Thymus (tissue), 11 donors: ENCODE measurements around the gene ABCC4. TPM values are rescaled to one million over a fixed set of nuclear protein-coding genes. Genes with fewer than 3 reads are reported as not detected.

Source experiments
- DNase-seq, 9 donors: peaks; one replicate each; pipeline ENCODE4 v3.0.0-alpha.2; 2013; ENCODE audit warnings: low spot score in 9 of 9, low read depth in 6 of 9, missing footprints in 1 of 9
- H3K27ac ChIP-seq, 2 donors: one replicate each; pipeline ENCODE4 v1.5.1; 2013; ENCODE audit warnings: control low read depth in 1 of 2, low read depth in 1 of 2, low read length in 1 of 2, mild to moderate bottlenecking in 1 of 2, moderate library complexity in 1 of 2
- H3K27me3 ChIP-seq, 2 donors: one replicate each; pipeline ENCODE4 v1.5.1; 2013; ENCODE audit warnings: low read length in 1 of 2; ENCODE audit not compliant: control insufficient read depth in 2 of 2, insufficient read depth in 1 of 2
- H3K36me3 ChIP-seq, 2 donors: one replicate each; pipeline ENCODE4 v1.5.1; 2013; ENCODE audit warnings: low read length in 1 of 2, mild to moderate bottlenecking in 1 of 2, moderate library complexity in 1 of 2; ENCODE audit not compliant: control insufficient read depth in 2 of 2, insufficient read depth in 2 of 2
- H3K4me1 ChIP-seq, 2 donors: one replicate each; pipeline ENCODE4 v1.5.1; 2013; ENCODE audit warnings: low read length in 2 of 2; ENCODE audit not compliant: control insufficient read depth in 2 of 2, insufficient read depth in 2 of 2
- H3K4me3 ChIP-seq, 2 donors: one replicate each; pipeline ENCODE4 v1.5.1; 2013; ENCODE audit warnings: low read length in 2 of 2, control low read depth in 1 of 2, mild to moderate bottlenecking in 1 of 2
- H3K9me3 ChIP-seq, 2 donors: one replicate each; pipeline ENCODE4 v1.5.1; 2013; ENCODE audit warnings: low read length in 1 of 2, mild to moderate bottlenecking in 1 of 2; ENCODE audit not compliant: control insufficient read depth in 2 of 2, insufficient read depth in 1 of 2
- WGBS: extraction: QIAGEN DNeasy Blood & Tissue Kit; methylation state at CpG from one replicate; pipeline ENCODE4 v1.1.7; 2013; 5-methylcytosine and 5-hydroxymethylcytosine counted together
- polyA plus RNA-seq: library from polyadenylated mRNA; stranded (reverse); fragments of 200-250 nt; gene quantifications from one replicate; pipeline ENCODE4 v1.2.3, GENCODE V29; 2013
- total RNA-seq: library from RNA; stranded (reverse); fragments of 120-200 nt; gene quantifications from one replicate; pipeline ENCODE4 v1.2.4, GENCODE V29; 2013
- donor health status: healthy.

The ABCC4 gene
- total and polyA plus RNA-seq, 2 donors, result 2.6 to 10.3 TPM

- no peak for DNase-seq
- Histone ChIP-seq H3K4me3 (no peak overlapping the region), H3K27ac (no peak overlapping the region), H3K27me3 (no peaks in the 10 kb centered on the region), H3K36me3 (peaks cover 0 to 3% of the 10 kb centered on the region in 2 donors), H3K9me3 (no peaks in the 10 kb centered on the region), H3K4me1 (no peaks in the 10 kb centered on the region)
- WGBS, result 79% methylated on average over 3 of the region's 3 CpGs
Measured at GRCh38 chr13:95137096-95137495, 164.2 kb downstream of the ABCC4 start.

GRCh38 chr13:95136638-95137037 lies 164.6 kb downstream of the ABCC4 start:
- DNase-seq, result no peak
- Histone ChIP-seq H3K9me3 (no peaks in the 10 kb centered on the region), H3K27me3 (no peaks in the 10 kb centered on the region), H3K4me3 (no peak overlapping the region), H3K4me1 (no peaks in the 10 kb centered on the region), H3K27ac (no peak overlapping the region), H3K36me3 (peaks cover 0 to 3% of the 10 kb centered on the region in 2 donors)
- WGBS, result 97% methylated on average over 9 of the region's 9 CpGs

GRCh38 chr13:95133498-95133897 lies 167.8 kb downstream of the ABCC4 start:
- Histone ChIP-seq H3K9me3 (no peaks in the 10 kb centered on the region), H3K27me3 (no peaks in the 10 kb centered on the region), H3K36me3 (no peaks in the 10 kb centered on the region), H3K27ac (no peak overlapping the region), H3K4me3 (no peak overlapping the region), H3K4me1 (no peaks in the 10 kb centered on the region)
- WGBS, result 97% methylated on average over 5 of the region's 5 CpGs
- DNase-seq, result no peak

GRCh38 chr13:95129004-95129403 lies 172.2 kb downstream of the ABCC4 start:
- H3K27me3 ChIP-seq, result no peaks in the 10 kb centered on the region
- H3K27ac ChIP-seq, result no peak overlapping the region
- H3K9me3 ChIP-seq, result no peaks in the 10 kb centered on the region
- WGBS, result 98% methylated on average over 3 of the region's 3 CpGs
- no peak for DNase-seq
- no peaks in the 10 kb centered on the region for H3K4me1 ChIP-seq
- no peak overlapping the region for H3K4me3 ChIP-seq
- H3K36me3 ChIP-seq, result no peaks in the 10 kb centered on the region

GRCh38 chr13:95128045-95128643 lies 173.1 kb downstream of the ABCC4 start:
- Histone ChIP-seq H3K27me3 (no peaks in the 10 kb centered on the region), H3K27ac (no peak overlapping the region), H3K9me3 (no peaks in the 10 kb centered on the region), H3K4me3 (no peak overlapping the region), H3K4me1 (no peaks in the 10 kb centered on the region), H3K36me3 (no peaks in the 10 kb centered on the region)
- 93% methylated on average over 3 of the region's 3 CpGs for WGBS
- DNase-seq, result no peak

DNA sequence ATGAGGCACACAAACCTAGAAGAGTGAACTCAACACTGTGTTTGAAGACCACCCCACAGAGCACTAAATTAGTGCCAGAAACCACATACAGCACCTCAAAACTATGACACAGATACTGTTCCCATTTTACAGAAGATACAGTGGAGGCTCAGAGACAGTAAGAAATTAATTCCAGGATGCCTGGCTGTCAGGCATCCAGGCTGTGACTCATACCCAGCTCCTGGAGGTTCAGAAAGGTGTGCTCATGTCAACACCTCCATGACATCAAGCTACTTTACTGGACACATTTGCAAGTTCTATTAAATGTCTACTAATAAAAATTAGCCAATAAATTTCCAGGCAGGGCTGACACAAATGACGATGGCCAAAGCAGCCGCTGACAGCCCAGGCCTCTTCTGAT lies 176.3 kb downstream of the ABCC4 start:
- Histone ChIP-seq H3K27me3 (no peaks in the 10 kb centered on the region), H3K9me3 (no peaks in the 10 kb centered on the region), H3K4me3 (no peak overlapping the region), H3K27ac (no peak overlapping the region), H3K4me1 (no peaks in the 10 kb centered on the region), H3K36me3 (no peaks in the 10 kb centered on the region)
- DNase-seq, result no peak
- WGBS, result 98% methylated on average over 2 of the region's 2 CpGs

- DNase-seq, result no peak
- H3K4me3 ChIP-seq, result no peak overlapping the region
- H3K27me3 ChIP-seq, result no peaks in the 10 kb centered on the region
- H3K27ac ChIP-seq, result no peak overlapping the region
- no peaks in the 10 kb centered on the region for H3K9me3 ChIP-seq
- H3K4me1 ChIP-seq, result no peaks in the 10 kb centered on the region
- no peaks in the 10 kb centered on the region for H3K36me3 ChIP-seq
- 84% methylated on average over 7 of the region's 7 CpGs for WGBS
Measured at GRCh38 chr13:95123726-95124125, 177.5 kb downstream of the ABCC4 start.

GRCh38 chr13:95122063-95122462 lies 179.2 kb downstream of the ABCC4 start:
- no peaks in the 10 kb centered on the region for H3K9me3 ChIP-seq
- no peaks in the 10 kb centered on the region for H3K27me3 ChIP-seq
- DNase-seq, result no peak
- no peaks in the 10 kb centered on the region for H3K4me1 ChIP-seq
- WGBS, result 71% methylated on average over 4 of the region's 4 CpGs
- no peak overlapping the region for H3K27ac ChIP-seq
- no peak overlapping the region for H3K4me3 ChIP-seq
- no peaks in the 10 kb centered on the region for H3K36me3 ChIP-seq

DNA sequence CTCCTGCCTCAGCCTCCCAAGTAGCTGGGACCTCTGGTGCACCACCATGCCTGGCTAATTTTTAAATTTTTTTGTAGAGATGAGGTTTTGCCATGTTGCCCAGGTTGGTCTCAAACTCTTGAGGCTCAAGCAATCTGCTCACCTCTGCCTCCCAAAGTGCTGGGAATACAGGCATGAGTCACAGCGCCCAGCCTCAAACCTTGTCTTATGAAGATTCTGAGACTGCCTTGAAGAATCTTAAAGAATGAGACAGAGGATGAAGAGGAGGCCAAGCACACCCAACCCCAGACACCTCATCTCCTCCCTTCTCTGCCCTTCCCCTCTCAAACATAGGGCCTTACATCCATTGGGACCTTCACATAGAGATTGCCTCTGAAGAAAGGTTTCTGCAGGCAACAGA lies 179.7 kb downstream of the ABCC4 start:
- WGBS, result 98% methylated on average over 1 of the region's 1 CpG
- Histone ChIP-seq H3K27me3 (no peaks in the 10 kb centered on the region), H3K4me3 (no peak overlapping the region), H3K9me3 (no peaks in the 10 kb centered on the region), H3K36me3 (no peaks in the 10 kb centered on the region), H3K27ac (no peak overlapping the region), H3K4me1 (no peaks in the 10 kb centered on the region)
- DNase-seq, result no peak

- no peak for DNase-seq
- Histone ChIP-seq H3K27ac (no peak overlapping the region), H3K4me3 (no peak overlapping the region), H3K36me3 (no peaks in the 10 kb centered on the region), H3K27me3 (no peaks in the 10 kb centered on the region), H3K9me3 (no peaks in the 10 kb centered on the region), H3K4me1 (no peaks in the 10 kb centered on the region)
- WGBS, result 98% methylated on average over 2 of the region's 2 CpGs
Measured at GRCh38 chr13:95120650-95121049, 180.6 kb downstream of the ABCC4 start.
